HepG2 (cell line): ENCODE data around the gene FTCD. TPM values are rescaled to one million over a fixed set of nuclear protein-coding genes. Genes with fewer than 3 reads are reported as not detected.

Source experiments
- ARNT2 ChIP-seq: sonication (generic); formaldehyde crosslinking; IDR thresholded peaks from 2 replicates; pipeline ENCODE4 v1.8.0; 2022; ENCODE audit warnings: mild to moderate bottlenecking, low read depth, missing genetic modification reagents, moderate library complexity
- BATF2 ChIP-seq: sonication (generic); formaldehyde crosslinking; IDR thresholded peaks from 2 replicates; pipeline ENCODE4 v1.8.0; 2022; ENCODE audit warnings: mild to moderate bottlenecking, missing genetic modification reagents, moderate library complexity
- BCL3 ChIP-seq: sonication (generic); formaldehyde crosslinking; IDR thresholded peaks from 2 replicates; pipeline ENCODE4 v1.5.1; 2020; ENCODE audit warnings: mild to moderate bottlenecking, missing genetic modification reagents, moderate library complexity
- CREBL2 ChIP-seq: sonication (generic); formaldehyde crosslinking; IDR thresholded peaks from 2 replicates; pipeline ENCODE4 v1.8.1; 2023; ENCODE audit warnings: missing genetic modification reagents, mild to moderate bottlenecking, borderline replicate concordance
- HCFC1 ChIP-seq: fragments of 150-350 bp; IDR thresholded peaks from 2 replicates; pipeline ENCODE4 v1.6.1; 2014; ENCODE audit warnings: low read depth, low read length
- HDAC1 ChIP-seq: sonication (generic); formaldehyde crosslinking; IDR thresholded peaks from 2 replicates; pipeline ENCODE4 v1.5.1; 2020; ENCODE audit warnings: mild to moderate bottlenecking, missing genetic modification reagents
- MAZ ChIP-seq, 2 experiments: sonication (generic) in 1 of 2; formaldehyde crosslinking in 1 of 2; IDR thresholded peaks; 2 replicates each; pipeline versions ENCODE4 v1.5.0 to v1.6.1; 2012 to 2020; ENCODE audit warnings: low read depth in 2 of 2, mild to moderate bottlenecking in 2 of 2, borderline replicate concordance in 1 of 2, improper control_type of control experiment in 1 of 2, low read length in 1 of 2, missing genetic modification reagents in 1 of 2, moderate library complexity in 1 of 2
- MTA3 ChIP-seq: sonication (generic); formaldehyde crosslinking; IDR thresholded peaks from 2 replicates; pipeline ENCODE4 v1.4.0; 2020; ENCODE audit warnings: missing genetic modification reagents
- POLR2AphosphoS2 ChIP-seq: IDR thresholded peaks from 2 replicates; pipeline ENCODE4 v1.6.1; 2011; ENCODE audit warnings: low read depth, low read length, improper control_type of control experiment
- RELA ChIP-seq: sonication (generic); formaldehyde crosslinking; IDR thresholded peaks from 2 replicates; pipeline ENCODE4 v1.4.0; 2020; ENCODE audit warnings: missing genetic modification reagents
- RNF219 ChIP-seq: sonication (generic); formaldehyde crosslinking; IDR thresholded peaks from 2 replicates; pipeline ENCODE4 v1.5.0; 2020; ENCODE audit warnings: mild to moderate bottlenecking, missing genetic modification reagents
- SKIL ChIP-seq: sonication (generic); formaldehyde crosslinking; IDR thresholded peaks from 2 replicates; pipeline ENCODE4 v1.8.0; 2022; ENCODE audit warnings: missing genetic modification reagents, mild to moderate bottlenecking, moderate library complexity, borderline replicate concordance
- YY1 ChIP-seq: IDR thresholded peaks from 2 replicates; pipeline ENCODE4 v1.6.1; 2011; ENCODE audit warnings: low read length, low read depth, moderate library complexity, mild to moderate bottlenecking; ENCODE audit not compliant: insufficient read depth, insufficient replicate concordance
- ZFP36L1 ChIP-seq: sonication (generic); formaldehyde crosslinking; IDR thresholded peaks from 2 replicates; pipeline ENCODE4 v1.8.0; 2022; ENCODE audit warnings: mild to moderate bottlenecking, missing genetic modification reagents, moderate library complexity
- ZNF138 ChIP-seq: sonication (generic); formaldehyde crosslinking; IDR thresholded peaks from 2 replicates; pipeline ENCODE4 v1.5.0; 2020; ENCODE audit warnings: mild to moderate bottlenecking, low read depth, missing genetic modification reagents
- ZNF24 ChIP-seq: fragments of 450-650 bp; IDR thresholded peaks from 2 replicates; pipeline ENCODE4 v1.6.1; 2017; ENCODE audit warnings: antibody characterized with exemption, mild to moderate bottlenecking
- ZNF260 ChIP-seq: sonication (generic); formaldehyde crosslinking; IDR thresholded peaks from 2 replicates; pipeline ENCODE4 v1.4.0; 2020; ENCODE audit warnings: missing genetic modification reagents, low read depth, mild to moderate bottlenecking, borderline replicate concordance
- ZNF446 ChIP-seq: sonication (generic); formaldehyde crosslinking; IDR thresholded peaks from 2 replicates; pipeline ENCODE4 v1.5.0; 2020; ENCODE audit warnings: mild to moderate bottlenecking, missing genetic modification reagents
- ZNF580 ChIP-seq: IDR thresholded peaks from 2 replicates; pipeline ENCODE4 v1.6.1; 2016; ENCODE audit warnings: low read depth, borderline replicate concordance
- ZNF589 ChIP-seq: sonication (generic); formaldehyde crosslinking; conservative IDR thresholded peaks from 2 replicates; pipeline ENCODE4 v1.8.0; 2022; ENCODE audit warnings: mild to moderate bottlenecking, moderate library complexity, missing genetic modification reagents
- ZNF782 ChIP-seq: sonication (generic); formaldehyde crosslinking; IDR thresholded peaks from 2 replicates; pipeline ENCODE4 v1.4.0; 2020; ENCODE audit warnings: missing genetic modification reagents, mild to moderate bottlenecking, borderline replicate concordance
- ZSCAN25 ChIP-seq: sonication (generic); formaldehyde crosslinking; IDR thresholded peaks from 2 replicates; pipeline ENCODE4 v1.8.0; 2022; ENCODE audit warnings: mild to moderate bottlenecking, missing genetic modification reagents
- polyA plus RNA-seq, 8 experiments: library from polyadenylated mRNA; depleted of rRNA in 3 of 8; stranded (reverse) in 7 of 8; unstranded in 1 of 8; fragments of >200 nt; fragmentation: Illumina TruSeq in 4 of 8; extraction: Trizol in 4 of 8; gene quantifications; 2 replicates each; pipeline versions ENCODE4 v1.2.1 to v1.2.3, GENCODE V29; 2011 to 2016; ENCODE audit warnings: low read depth in 4 of 8, missing spikeins in 1 of 8, mixed read lengths in 1 of 8; ENCODE audit not compliant: insufficient read depth in 1 of 8
- total RNA-seq, 5 experiments: library from RNA; depleted of rRNA; stranded (reverse); fragments of >200 nt; fragmentation: Illumina TruSeq; extraction: Trizol; gene quantifications; 2 replicates each; pipeline ENCODE4 v1.2.3, GENCODE V29; 2016; ENCODE audit warnings: low read depth in 1 of 5

The FTCD gene
- total and polyA plus RNA-seq, 2 of the 13 experiments (the other 11 are each of a cell fraction or from before 2014, with no cell fraction given), result 75.7 to 105 TPM

- TF ChIP-seq ZNF782 (CRISPR knock-in tag), result peak; percentile 21; the same call in 1 of the 2 replicates
- peak; percentile 75 for TF ChIP-seq SKIL
- peak; percentile 84; the same call in 1 of the 2 replicates for TF ChIP-seq BATF2
- no peak for TF ChIP-seq YY1
- no peak for TF ChIP-seq MTA3
- peak; percentile 93 for TF ChIP-seq HDAC1 (CRISPR knock-in tag)
- TF ChIP-seq ZNF24, result no peak
- TF ChIP-seq POLR2AphosphoS2, result no peak
- no peak for TF ChIP-seq HCFC1
- TF ChIP-seq ZNF589 (CRISPR knock-in tag), result peak; percentile 81
- no peak for TF ChIP-seq ARNT2
- TF ChIP-seq CREBL2, result no peak
- TF ChIP-seq ZNF260 (CRISPR knock-in tag), result no peak
- TF ChIP-seq ZNF580 (CRISPR knock-in tag), result no peak
- peak; percentile 71 for TF ChIP-seq ZNF446 (CRISPR knock-in tag)
- peak; percentile 82 for TF ChIP-seq ZSCAN25 (CRISPR knock-in tag)
- no peak for TF ChIP-seq RELA (CRISPR knock-in tag)
- no peak for TF ChIP-seq MAZ (IDR thresholded peaks at IDR 0.05; ENCODE audit: borderline replicate concordance, low read depth, low read length)
- peak; percentile 68 for TF ChIP-seq MAZ (CRISPR knock-in tag; IDR thresholded peaks at IDR 0.05; ENCODE audit: low read depth)
- no peak for TF ChIP-seq RNF219 (CRISPR knock-in tag)
- peak; percentile 73; the same call in 1 of the 2 replicates for TF ChIP-seq ZFP36L1 (CRISPR knock-in tag)
- no peak for TF ChIP-seq BCL3
- no peak for TF ChIP-seq ZNF138 (CRISPR knock-in tag)
Measured at GRCh38 chr21:46155514-46156377, at the start of gene FTCD (continued).
